ENCODE data around the gene GATA5. TPM values are rescaled to one million over a fixed set of nuclear protein-coding genes. Genes with fewer than 3 reads are reported as not detected.

Gene GATA5
- total and polyA plus RNA-seq, 4 donors: 0.13 to 0.50 TPM; not detected in 2

Other genes with a start within 250 kb of the GATA5 start
- gene OSBPL2, start 237.5 kb downstream of the GATA5 start, total RNA-seq: 10 to 100 TPM; 37.0 to 39.4 TPM
- 10 to 100 TPM; 48.6 to 52.5 TPM for gene OSBPL2, start 237.5 kb downstream of the GATA5 start, polyA plus RNA-seq (ENCODE audit: insufficient read length in 2 of 2)
- 10 to 100 TPM; 33.7 to 75.3 TPM for gene ADRM1, start 173.0 kb downstream of the GATA5 start, total RNA-seq
- gene ADRM1, start 173.0 kb downstream of the GATA5 start, polyA plus RNA-seq (ENCODE audit: insufficient read length in 2 of 2): 10 to 100 TPM; 85.4 to 86.1 TPM
- gene LAMA5, start 108.7 kb downstream of the GATA5 start, total RNA-seq: 10 to 100 TPM; 15.8 to 51.1 TPM
- 10 to 100 TPM; 78.4 to 86.8 TPM for gene LAMA5, start 108.7 kb downstream of the GATA5 start, polyA plus RNA-seq (ENCODE audit: insufficient read length in 2 of 2)
- gene RPS21, start 88.9 kb downstream of the GATA5 start, total RNA-seq: 100 to 1,000 TPM; 350 to 685 TPM
- gene RPS21, start 88.9 kb downstream of the GATA5 start, polyA plus RNA-seq (ENCODE audit: insufficient read length in 2 of 2): 100 to 1,000 TPM; 660 to 705 TPM
- 1 to 10 TPM; 4.0 to 6.2 TPM for gene CABLES2, start 68.7 kb downstream of the GATA5 start, total RNA-seq
- gene CABLES2, start 68.7 kb downstream of the GATA5 start, polyA plus RNA-seq (ENCODE audit: insufficient read length in 2 of 2): 10 to 100 TPM; 22.1 to 23.0 TPM
- gene RBBP8NL, start 48.5 kb downstream of the GATA5 start, total RNA-seq: not detected
- gene RBBP8NL, start 48.5 kb downstream of the GATA5 start, polyA plus RNA-seq (ENCODE audit: insufficient read length in 2 of 2): not detected
- gene SLCO4A1, start 166.5 kb upstream of the GATA5 start, total RNA-seq: 1 to 10 TPM; 2.3 to 2.8 TPM
- gene SLCO4A1, start 166.5 kb upstream of the GATA5 start, polyA plus RNA-seq (ENCODE audit: insufficient read length in 2 of 2): 10 to 100 TPM in 1 of 2 donors, 1 to 10 TPM in 1; 8.7 to 12.1 TPM
- 1 to 10 TPM; 1.3 to 2.6 TPM for gene NTSR1, start 232.8 kb upstream of the GATA5 start, total RNA-seq
- 1 to 10 TPM; 5.3 to 6.1 TPM for gene NTSR1, start 232.8 kb upstream of the GATA5 start, polyA plus RNA-seq (ENCODE audit: insufficient read length in 2 of 2)

All from spinal cord (tissue), 4 donors.